Suprapubic skin (tissue), 4 donors: ENCODE results near the gene METAP2.

Experiments
- CTCF ChIP-seq, 2 donors: fragments of 200-600 bp in 1 of 2; fragments of 450-650 bp in 1 of 2; sonication (generic) in 1 of 2; IDR thresholded peaks; one replicate each; pipeline ENCODE4 v1.5.1; 2016 to 2019; ENCODE audit warnings: antibody characterized with exemption in 2 of 2, mild to moderate bottlenecking in 1 of 2, moderate library complexity in 1 of 2
- EP300 ChIP-seq: sonication (generic); formaldehyde crosslinking; IDR thresholded peaks from one replicate; pipeline ENCODE4 v1.6.1; 2017; ENCODE audit warnings: antibody characterized with exemption
- POLR2A ChIP-seq, 2 donors: fragments of 450-650 bp; IDR thresholded peaks; one replicate each; pipeline ENCODE4 v1.6.1; 2017; ENCODE audit warnings: antibody characterized with exemption in 2 of 2, mild to moderate bottlenecking in 2 of 2, moderate library complexity in 2 of 2
- POLR2AphosphoS5 ChIP-seq, 3 donors: sonication (generic); formaldehyde crosslinking; IDR thresholded peaks; one replicate each; pipeline ENCODE4 v1.6.1; 2017; ENCODE audit warnings: antibody characterized with exemption in 3 of 3

- no peak for TF ChIP-seq CTCF (IDR thresholded peaks at IDR 0.05)
- TF ChIP-seq POLR2A (IDR thresholded peaks at IDR 0.05) = no peak
- no peak for TF ChIP-seq POLR2AphosphoS5 (IDR thresholded peaks at IDR 0.05)
- no peak for TF ChIP-seq EP300
Observed at GRCh38 chr12:95497031-95497430, 23.1 kb downstream of the METAP2 start.
